Anterior cingulate cortex (tissue), 58 donors: Measurements from ENCODE around the gene SYNGR1.
A peak's percentile ranks its signal among the peaks of the same experiment; 100 is the strongest.
"Not testable (repeated sequence)": the region's sequence is repeated elsewhere in the genome, so short reads cannot be mapped to it uniquely, and the experiment has no call there.

Experiments used
- DNase-seq, 58 donors: peaks; one replicate each; lab custom pipeline; 2025; lab: John Stamatoyannopoulos, UW

The SYNGR1 gene

DNA sequence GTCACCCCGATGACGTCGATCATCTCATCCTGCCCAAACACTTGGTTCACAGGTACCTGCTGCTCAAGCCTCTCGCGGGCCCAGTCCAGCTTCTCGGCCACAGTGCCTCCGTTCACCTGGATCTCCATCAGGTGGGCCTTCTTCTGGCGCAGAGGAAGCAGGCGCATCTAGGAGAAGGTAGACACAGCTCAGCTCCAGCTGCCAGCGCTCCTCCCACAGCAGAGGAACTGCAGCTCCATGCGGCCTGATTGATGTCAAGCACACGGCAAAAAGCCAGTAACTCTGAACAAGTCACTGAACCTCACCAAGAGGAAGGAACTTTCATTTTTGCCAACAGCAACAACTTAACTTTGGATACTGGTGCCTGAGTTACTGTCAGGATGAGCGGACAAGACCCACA lies 34.4 kb upstream of the SYNGR1 start:
- no peak for DNase-seq

DNA sequence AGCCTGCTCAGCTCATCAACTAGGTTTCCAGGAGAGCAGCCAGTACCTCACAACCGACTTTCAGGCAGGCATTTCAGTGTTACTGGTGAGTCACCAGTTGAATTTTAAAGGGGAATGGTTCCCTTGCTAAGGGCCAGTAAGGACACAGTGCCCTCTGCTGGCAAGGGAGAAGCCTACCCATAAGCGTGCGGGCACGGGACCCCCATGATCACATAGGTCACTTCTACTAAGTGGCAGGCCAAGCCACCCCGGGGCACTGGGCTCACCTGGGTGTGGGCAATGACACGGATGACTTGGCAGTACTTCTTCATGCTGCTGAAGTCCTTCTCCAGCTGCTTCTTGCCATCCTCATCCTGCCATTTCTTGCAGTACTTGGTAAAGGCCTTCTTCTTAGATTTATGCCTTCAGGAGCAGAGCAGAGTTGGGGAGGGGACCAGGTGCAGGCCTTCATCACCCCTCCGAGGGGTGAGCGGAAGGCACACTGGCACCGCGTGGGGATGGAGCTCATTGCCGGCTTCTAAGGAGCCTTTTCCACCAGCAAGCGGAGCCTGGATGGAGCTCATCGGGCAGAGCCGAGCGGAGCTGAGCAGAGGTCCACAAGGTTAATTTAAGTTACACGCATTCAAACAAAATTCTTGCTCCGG lies 33.2 kb upstream of the SYNGR1 start:
- peak in 52 of 58 donors; percentile 10 to 79 (median 46) for DNase-seq

DNA sequence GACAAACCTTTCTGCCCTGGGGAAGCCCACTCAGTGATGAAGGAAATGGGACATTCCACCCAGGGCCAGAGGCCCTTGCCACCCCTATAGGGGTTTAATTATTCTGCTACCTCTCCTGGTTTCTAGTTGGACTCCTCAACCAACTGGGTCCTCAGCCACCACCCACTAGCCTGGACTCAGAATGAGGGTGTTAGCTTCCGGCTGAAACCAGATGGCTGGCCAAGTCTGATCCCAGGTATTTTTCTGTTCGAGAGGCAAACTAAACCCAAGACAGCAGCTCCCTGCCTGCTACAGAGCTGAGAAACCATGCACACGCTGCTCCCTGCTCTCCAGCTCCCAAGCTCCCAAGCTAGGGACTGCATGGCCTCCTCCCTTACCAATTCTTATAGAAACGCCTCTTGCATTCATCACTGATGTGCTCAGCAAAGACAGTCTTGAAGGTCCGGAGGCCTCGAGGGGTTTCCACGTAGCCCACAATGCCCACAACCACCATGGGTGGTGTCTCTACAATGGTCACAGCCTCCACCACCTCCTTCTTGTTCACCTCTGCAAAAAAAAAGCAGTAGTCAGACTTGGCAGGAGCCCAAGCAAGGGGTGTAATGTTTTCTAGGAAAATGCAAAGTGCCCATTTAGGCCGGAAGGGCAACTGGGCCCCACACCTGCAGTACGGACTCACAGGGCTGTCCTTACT lies 32.6 kb upstream of the SYNGR1 start:
- DNase-seq, result no peak

DNA sequence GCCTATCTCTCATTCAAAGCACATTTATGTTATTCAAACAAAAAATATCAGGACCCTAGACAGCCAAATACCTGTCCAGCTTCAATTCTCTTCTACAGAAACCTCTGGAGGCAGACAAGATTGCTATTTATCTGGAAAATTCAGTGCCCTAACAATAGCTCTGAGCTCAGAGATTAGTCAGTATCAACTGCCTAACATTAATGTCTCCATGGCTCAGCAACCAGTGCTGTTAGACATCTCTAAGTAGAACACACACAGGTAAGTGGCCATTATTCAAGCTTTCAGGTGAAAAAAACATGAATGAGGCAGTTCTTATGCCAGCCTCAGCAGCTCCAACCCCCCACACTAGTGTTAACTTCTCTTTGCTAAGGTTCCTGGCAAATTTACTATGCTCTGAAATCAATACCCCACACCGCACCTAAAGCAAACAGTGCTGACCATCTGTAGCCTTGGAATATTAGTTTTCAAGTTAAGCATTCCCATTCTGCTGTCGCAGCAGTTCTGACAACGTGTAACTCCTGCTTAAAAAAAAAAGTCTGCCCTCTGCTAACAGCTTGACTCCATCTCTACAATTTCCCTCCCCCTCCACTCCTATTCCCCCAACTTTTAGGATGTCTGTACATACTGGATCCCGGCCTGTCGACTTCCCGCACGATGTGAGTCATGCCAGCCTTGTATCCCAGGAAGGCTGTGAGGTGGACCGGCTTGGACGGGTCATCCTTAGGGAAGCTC lies 31.9 kb upstream of the SYNGR1 start:
- peak in 1 of 58 donors; percentile 38 for DNase-seq

DNA sequence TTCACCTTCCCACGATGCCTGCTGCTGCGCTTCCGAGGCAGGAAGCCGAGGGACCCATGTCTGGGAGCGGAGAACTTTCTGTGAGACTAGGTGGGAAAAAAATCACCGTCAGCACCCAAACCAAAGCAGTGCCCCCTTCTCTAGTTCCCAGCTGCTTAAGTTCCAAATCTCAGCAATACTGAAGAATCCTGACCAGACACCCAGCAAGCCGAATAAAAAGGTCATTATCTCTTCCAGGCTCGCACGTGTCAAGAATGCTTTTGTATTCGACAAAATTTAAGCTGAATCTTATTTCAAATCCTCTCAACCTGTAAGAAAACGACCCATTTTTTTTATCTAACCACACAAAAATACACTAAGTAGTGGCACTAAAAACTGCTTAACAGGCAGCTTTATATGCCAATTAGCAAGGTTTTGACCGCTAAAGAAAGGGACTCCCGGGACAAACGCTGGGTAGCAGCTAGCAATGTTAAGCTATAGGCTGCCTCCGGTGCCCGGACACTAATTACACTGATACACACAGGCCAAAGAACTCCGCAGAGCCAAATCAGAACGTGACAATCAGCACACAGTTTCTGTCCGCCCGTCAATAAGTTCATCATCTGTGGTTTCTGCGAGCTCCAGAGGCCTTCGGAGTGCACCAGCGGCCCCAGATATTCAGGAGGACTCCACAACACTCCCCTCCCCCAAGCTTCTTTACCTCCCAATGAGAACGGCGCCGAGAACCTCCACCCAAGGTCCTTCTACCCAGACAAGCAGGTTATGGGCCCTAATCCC lies 31.1 kb upstream of the SYNGR1 start:
- peak in 8 of 58 donors; percentile 41 to 79 (median 60) for DNase-seq

DNA sequence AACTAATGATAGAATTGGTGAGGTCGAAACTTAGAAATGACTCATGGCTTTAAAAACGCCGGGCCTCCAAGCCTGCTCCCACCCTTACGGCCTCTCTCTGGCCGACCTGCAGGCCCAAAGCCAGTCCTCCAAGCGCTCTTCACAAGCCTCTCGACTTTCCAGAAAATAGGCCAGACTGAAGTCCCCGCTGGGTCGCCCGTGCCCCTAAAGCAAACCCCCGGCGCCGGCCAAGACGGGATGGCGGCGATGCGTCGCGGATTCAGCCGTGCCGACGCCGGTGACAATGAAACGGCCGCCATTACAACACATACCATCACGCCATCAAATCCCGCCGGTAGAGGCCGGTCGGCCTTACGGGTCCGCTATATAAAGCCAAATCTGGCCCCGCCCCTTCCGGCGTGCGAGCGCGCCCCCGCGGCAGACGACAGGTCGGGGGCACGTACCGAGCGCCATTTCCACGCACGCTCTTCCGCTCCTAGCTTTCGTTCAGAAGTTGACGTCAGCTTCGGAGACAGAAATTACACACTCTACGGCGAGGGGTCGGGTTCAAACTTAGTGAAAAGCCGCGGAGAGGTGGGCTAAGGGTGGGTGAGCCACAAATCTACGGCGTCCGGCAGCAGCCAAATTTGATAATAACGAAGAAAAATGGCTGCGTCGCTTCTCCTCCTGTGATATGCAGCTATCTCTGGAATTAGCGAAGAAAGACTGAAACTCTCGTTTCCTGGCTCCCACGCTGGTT lies 30.3 kb upstream of the SYNGR1 start, which contains the start of gene RPL3:
Gene RPL3, minus strand, starts transcription at position 340 of the 739 bp plus-strand sequence. Its CDS starts 26 bp downstream, at position 314.
- peak; percentile 76 to 98 (median 94) for DNase-seq

DNA sequence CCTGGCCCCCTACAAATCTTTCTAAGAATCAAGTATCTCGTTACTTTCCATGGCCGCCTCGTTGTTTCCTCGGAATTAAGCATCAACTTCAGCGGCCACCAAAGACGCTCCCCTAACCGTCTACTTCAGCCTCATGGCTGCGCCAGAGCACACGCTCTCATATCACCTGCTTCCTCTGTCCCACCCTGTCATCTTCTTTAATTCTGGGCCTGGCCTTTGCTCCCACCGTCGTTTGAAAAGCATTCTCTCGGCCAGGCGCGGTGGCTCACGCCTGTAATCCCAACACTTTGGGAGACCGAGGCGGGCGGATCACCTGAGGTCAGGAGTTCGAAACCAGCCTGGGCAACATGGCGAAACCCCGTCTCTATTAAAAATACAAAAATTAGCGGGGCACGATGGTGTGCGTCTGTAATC lies 29.2 kb upstream of the SYNGR1 start:
- DNase-seq, result not testable (repeated sequence)

DNA sequence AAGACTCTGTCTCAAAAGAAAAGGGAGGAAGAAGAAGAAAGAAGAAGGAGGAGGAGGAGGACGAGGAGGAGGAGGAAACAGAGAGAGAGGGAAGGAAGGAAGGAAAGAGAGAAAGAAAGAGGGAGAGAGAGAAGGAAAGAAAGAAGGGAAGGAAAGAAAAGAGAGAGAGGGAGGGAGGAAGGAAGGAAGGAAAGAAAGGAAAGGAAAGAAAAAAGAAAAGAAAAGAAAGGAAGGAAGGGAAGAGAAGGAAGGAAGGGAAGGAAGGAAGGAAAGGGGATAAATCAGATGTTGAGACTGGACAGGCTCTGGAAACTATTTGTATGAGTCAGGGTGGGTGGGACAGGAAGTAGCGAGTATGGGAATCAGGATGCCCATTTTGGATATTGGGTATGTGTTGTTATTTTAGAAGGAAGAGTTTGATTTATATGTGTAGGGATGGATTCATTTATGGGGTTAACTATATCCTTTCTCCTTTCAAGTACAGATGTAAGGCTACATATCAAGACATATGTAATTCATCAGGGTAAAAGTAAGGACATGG lies 24.3 kb upstream of the SYNGR1 start:
- DNase-seq, result no peak

DNA sequence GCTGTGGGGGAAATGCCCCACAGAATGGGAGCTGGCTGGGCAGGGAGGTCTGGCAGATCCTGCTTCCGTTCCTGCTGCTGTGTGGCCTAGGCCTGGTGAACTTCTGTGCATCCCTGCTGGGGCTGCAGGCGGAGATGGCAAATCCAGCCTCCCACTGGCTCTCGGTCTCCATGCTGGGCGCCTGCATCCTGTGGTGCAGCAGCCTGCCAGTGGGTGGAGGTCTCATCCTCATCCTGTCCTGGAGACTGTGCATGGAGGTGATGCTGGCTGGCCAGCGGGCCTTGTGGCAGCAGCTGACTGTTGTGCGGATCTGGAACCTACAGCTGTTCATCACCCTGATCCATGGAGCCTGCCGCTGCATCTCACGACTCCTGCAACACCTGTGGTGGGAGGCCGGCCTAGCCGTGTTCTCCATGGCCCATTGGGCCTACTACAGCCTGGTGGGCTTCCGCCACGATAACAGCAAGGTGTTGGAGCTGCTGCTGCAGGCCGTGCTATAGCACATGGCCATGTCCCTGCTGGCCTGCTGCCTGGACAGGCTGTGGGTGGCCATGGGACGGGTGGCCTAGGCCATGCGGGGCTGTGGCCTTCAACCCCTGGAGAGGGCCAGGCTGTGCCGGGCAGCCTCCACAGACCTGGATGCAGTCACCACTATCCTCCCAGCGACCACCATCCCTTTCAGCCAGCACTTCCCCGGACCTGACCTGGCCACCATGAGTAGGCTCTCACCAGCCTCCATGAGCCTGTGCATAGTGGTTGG lies 21.6 kb upstream of the SYNGR1 start:
- DNase-seq, result no peak

DNA sequence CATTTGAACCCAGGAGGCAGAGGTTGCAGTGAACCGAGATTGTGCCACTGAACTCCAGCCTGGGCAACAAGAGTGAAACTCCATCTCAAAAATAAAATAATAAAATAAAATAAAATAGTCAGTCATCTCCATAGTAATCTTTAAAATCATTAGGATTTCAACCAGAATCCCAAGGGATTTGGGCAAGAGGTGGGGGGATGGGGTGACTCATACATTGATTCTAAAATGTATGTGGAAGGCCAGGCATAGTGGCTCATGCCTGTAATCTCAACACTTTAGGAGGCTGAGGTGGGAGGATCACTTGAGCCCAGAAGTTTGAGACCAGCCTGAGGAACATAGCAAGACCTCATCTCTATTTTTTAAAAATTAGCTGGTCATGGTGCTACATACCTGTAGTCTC lies 19.2 kb upstream of the SYNGR1 start:
- not testable (repeated sequence) for DNase-seq

DNA sequence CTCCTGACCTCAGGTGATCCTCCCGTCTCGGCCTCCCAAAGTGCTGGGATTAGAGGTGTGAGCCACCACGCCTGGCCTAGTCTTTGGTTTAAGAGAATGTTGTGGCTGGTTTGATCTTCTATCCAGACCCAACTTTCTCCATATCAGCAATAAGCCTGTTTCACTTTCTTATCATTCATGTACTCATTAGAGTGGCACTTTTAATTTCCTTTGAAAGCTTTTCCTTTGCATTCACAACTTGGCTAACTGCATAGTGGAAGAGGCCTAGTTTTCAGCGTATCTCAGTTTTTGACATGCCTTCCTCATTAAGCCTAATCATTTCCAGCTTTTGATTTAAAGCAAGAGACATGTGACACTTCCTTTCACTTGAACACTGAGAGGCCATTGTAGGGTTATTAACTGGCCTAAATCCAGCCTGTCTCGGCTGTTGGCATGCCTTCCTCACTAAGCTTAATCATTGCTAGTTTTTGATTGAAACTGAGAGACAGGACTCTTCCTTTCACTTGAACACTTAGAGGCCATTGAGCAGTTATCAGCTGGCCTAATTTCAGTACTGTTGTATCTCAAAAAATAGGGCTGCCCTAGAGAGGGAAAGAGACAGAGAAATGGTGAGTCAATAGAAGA lies 17.2 kb upstream of the SYNGR1 start:
- peak in 1 of 58 donors; percentile 45 for DNase-seq

DNA sequence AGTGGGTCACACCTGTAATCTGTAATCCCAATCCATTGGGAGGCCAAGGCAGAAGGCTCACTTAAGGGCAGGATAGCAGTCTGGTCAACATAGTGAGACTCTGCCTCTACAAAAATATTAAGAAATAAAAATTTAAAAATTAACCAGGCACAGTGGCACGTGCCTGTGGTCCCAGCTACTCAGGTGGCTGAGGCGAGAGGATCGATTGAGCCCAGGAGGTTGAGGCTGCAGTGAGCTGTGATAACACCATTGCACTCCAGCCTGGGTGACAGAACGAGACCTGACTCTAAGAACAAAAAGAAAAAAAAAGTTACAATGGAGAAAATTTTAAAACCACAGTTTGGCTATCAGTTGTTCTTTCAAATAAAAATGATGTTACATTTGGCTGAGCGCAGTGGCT lies 13.4 kb upstream of the SYNGR1 start:
- no peak for DNase-seq

DNA sequence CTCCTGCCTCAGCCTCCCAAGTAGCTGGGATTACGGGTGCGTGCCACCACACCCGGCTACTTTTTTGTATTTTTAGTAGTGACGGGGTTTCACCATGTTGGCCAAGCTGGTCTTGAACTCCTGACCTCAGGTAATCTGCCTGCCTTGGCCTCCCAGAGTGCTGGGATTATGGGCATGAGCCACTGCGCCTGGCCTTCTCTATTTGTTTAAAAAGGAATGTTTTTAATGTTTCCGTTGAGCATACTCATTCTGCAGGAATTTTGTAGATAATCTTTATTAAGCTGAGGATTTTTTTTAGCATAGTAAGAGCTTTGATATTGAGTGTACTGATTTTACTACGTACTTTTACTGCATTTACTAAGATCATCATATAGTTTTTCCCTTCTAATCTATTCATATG lies 10.0 kb upstream of the SYNGR1 start:
- DNase-seq, result not testable (repeated sequence)

DNA sequence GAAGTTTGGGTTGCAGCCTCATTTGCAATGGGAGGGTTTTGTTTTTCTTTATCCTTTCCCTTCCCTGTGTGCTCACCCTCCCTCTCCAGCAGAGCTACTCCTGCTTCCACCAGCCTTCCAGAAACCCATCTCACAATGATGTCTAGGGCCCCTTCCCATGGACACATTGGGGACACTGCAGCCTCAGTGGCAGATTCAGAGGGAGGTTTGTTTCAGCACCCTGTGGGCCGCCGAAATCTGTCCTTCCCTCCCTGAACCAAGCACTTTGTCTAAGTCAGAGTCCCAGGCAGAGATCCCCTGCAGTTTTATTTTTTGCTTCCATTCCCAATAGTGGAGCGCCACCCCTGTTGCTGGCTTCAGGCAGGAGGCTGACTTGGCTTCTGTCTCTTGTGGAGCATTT lies 8.6 kb upstream of the SYNGR1 start:
- DNase-seq, result no peak

DNA sequence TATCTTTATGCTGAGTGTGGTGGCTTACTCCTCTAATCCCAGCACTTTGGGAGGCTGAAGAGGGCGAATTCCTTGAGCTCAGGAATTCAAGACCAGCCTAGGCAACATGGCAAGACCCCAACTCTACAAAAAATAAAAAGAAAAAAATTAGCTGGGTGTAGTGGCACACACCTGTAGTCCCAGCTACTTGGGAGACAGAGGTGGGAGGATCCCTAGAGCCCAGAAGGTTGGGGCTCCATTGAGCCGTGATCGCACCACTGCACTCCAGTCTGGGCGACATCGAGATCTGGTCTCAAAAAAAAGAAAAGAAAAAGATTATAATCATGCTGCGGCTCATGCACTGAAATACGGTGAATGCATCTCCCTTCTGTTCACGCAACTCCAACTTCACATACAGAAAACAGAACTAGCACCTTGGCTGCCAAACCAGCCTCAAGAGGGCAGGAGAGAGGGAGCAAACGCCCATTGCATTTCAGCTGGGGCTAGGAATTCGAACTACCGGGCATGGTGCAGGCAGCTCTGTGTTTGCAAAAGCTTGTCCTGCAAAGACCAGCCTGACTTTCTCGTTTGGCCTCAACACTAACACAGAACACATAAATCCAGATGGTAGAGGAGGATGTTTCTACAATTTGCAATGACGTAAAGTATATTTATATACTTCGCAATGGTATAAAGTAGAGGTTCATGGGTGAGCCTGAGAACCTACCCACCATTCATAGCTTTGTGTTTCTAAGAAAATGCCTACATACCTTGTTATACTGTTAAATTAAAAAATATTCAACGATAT lies 6.3 kb upstream of the SYNGR1 start:
- DNase-seq, result peak in 46 of 58 donors; percentile 18 to 88 (median 38)

DNA sequence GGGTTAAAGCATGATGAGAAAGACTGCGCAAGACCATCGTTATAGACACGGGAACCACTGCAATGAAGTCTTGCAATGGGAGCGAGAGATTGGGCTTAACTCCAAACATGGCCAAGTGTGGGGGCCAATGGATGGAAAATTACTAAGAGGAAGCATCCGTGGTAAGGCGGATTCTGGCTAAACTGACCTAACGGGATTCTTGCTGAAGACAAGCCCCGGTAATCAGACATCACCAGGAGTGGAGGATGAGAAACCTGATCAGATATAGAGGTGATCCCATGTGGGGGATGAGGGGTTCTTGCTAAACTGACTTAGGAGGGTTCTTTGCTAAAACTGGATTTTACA lies 5.8 kb upstream of the SYNGR1 start:
- DNase-seq, result no peak

DNA sequence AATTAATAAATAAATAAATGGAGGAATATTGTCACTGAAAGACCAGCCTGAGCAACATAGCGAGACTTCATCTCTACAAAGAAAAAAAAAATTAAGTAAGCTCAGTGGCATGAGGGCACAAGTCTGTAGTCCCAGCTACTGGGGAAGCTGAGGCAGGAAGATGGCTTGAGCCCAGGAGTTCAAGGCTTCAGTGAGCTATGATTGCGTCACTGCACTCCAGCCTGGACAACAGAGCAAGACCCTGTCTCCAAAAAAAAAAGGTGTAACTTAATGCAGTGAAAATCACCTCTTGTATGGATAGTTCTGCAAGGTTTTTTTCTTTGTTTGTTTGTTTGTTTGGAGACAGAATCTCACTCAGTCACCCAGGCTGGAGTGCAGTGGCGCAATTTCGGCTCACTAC lies 4.6 kb upstream of the SYNGR1 start:
- DNase-seq, result no peak
